Caco-2 (cell line): ENCODE results near the gene ADIG. TPM values are rescaled to one million over a fixed set of nuclear protein-coding genes. Genes with fewer than 3 reads are reported as not detected.

Experiments
- BruUV-seq: library from RNA; stranded (reverse); fragments of 400-500 nt; replicated peaks from 2 replicates; lab custom pipeline; 2021; lab: Mats Ljungman, UMichigan
- CTCF ChIA-PET: fragments of 300-600 bp; sonication (Branson Sonifier 250); formaldehyde crosslinking; loops from one replicate; lab custom pipeline; 2022; ENCODE audit warnings: antibody characterized with exemption; lab: Charles Lee
- POLR2A ChIA-PET: fragments of 300-600 bp; sonication (Branson Sonifier 250); formaldehyde crosslinking; loops from one replicate; lab custom pipeline; 2022; ENCODE audit warnings: antibody characterized with exemption; lab: Charles Lee
- DNase-seq, 2 experiments: peaks; one replicate each; pipeline versions ENCODE4 v3.0.0 to v3.0.0-alpha.2; 2020 to 2022
- H3K27me3 ChIP-seq: replicated peaks from 2 replicates; pipeline ENCODE4 v1.6.0; 2011; ENCODE audit warnings: low read length; ENCODE audit not compliant: control insufficient read depth, insufficient read depth
- H3K36me3 ChIP-seq: 2 replicates; pipeline ENCODE4 v1.5.1; 2011; ENCODE audit warnings: low read length; ENCODE audit not compliant: control insufficient read depth, insufficient read depth
- H3K4me1 ChIP-seq: fragments of 250-450 bp; sonication (Bioruptor Pico); 2 replicates; pipeline ENCODE4 v1.5.1; 2020; ENCODE audit warnings: mild to moderate bottlenecking
- H3K4me3 ChIP-seq: 2 replicates; pipeline ENCODE4 v1.5.1; 2011; ENCODE audit warnings: low read depth, mild to moderate bottlenecking, control low read depth, low read length
- H3K9me3 ChIP-seq: fragments of 250-450 bp; sonication (Bioruptor Pico); 2 replicates; pipeline ENCODE4 v1.5.1; 2020; ENCODE audit warnings: mild to moderate bottlenecking, moderate library complexity
- H3K27ac Mint-ChIP-seq: one replicate; pipeline ENCODE4 v1.8.0; 2022; ENCODE audit warnings: mixed read lengths; ENCODE audit not compliant: unreplicated experiment
- H3K27me3 Mint-ChIP-seq: one replicate; pipeline ENCODE4 v1.8.0; 2022; ENCODE audit warnings: mixed read lengths; ENCODE audit not compliant: insufficient read depth, unreplicated experiment
- H3K36me3 Mint-ChIP-seq: one replicate; pipeline ENCODE4 v1.8.0; 2022; ENCODE audit warnings: mild to moderate bottlenecking, mixed read lengths; ENCODE audit not compliant: insufficient read depth, unreplicated experiment
- H3K4me1 Mint-ChIP-seq: one replicate; pipeline ENCODE4 v1.8.0; 2022; ENCODE audit warnings: low read depth, mixed read lengths; ENCODE audit not compliant: unreplicated experiment
- H3K4me3 Mint-ChIP-seq: one replicate; pipeline ENCODE4 v1.8.0; 2022; ENCODE audit warnings: mild to moderate bottlenecking, moderate library complexity, mixed read lengths; ENCODE audit not compliant: unreplicated experiment
- H3K9me3 Mint-ChIP-seq: one replicate; pipeline ENCODE4 v1.8.0; 2022; ENCODE audit warnings: mixed read lengths; ENCODE audit not compliant: unreplicated experiment
- CTCF ChIP-seq, 2 experiments: fragments of 200-600 bp in 1 of 2; IDR thresholded peaks; 1 replicate in 1 of 2; 2 replicates in 1 of 2; pipeline versions ENCODE4 v1.5.1 to v1.8.0; 2011 to 2022; ENCODE audit warnings: antibody characterized with exemption in 1 of 2, control low read depth in 1 of 2, inconsistent platforms in 1 of 2, low read depth in 1 of 2, low read length in 1 of 2, mild to moderate bottlenecking in 1 of 2, moderate library complexity in 1 of 2; ENCODE audit not compliant: insufficient read depth in 1 of 2, severe bottlenecking in 1 of 2, unreplicated experiment in 1 of 2
- intact Hi-C: fragments of 100-400 bp; cut with micrococcal nuclease; formaldehyde crosslinking; loops from one replicate; pipeline ENCODE4 v1.10.0; 2022; ENCODE audit not compliant: unreplicated experiment
- total RNA-seq: library from RNA; stranded (reverse); gene quantifications from 2 replicates; pipeline ENCODE4 v1.2.3, GENCODE V29; 2022

ADIG gene
- total RNA-seq, 1 experiment from 2014 or later, result not detected

DNA sequence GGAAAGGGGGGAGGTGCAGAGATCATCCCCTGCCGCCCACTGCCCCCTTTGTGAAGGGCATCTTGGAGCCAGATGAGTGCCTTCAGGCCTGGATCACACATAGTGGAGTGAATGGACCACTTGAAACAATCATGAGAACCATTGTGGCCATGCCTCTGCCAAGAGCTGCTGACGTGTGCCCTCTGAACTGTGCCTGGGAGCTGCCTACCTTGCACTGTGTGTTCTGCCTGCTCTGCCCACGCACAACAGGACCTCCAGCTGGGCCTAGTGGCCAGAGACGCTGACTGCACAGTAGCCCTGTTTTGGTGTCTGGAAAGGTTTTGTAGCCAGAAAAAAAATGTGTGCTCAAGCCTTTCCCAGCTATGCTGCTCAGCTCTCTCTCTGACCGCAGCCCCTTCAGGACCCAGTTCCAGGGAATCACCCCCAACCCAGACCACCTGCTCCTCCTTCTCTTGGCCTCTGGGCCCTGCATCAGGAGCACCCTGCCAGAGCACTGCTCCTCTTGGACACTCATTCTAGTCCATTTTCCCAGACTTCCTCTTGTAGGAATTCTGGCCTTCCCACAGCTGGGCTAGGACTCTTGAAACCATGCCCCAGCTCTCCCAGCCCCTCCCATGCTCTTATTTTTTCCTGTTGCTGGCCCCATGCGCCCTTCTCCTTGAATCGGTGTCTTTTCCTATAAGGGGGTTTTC, 1.6 kb upstream of the ADIG start:
- BruUV-seq, result no TSS peak
- peaks cover 1% of the 10 kb centered on the region; the same call in 1 of the 2 replicates for H3K27me3 ChIP-seq
- Mint-ChIP-seq H3K4me3 (no peak overlapping the region), H3K36me3 (peaks cover 31% of the 10 kb centered on the region), H3K4me1 (no peaks in the 10 kb centered on the region), H3K27ac (no peak overlapping the region), H3K9me3 (no peaks in the 10 kb centered on the region), H3K27me3 (no peaks in the 10 kb centered on the region)
- no peak overlapping the region for H3K4me3 ChIP-seq
- no peaks in the 10 kb centered on the region for H3K4me1 ChIP-seq
- intact Hi-C loops, result no loop called here
- no peak for DNase-seq
- H3K36me3 ChIP-seq, result no peaks in the 10 kb centered on the region
- ChIA-PET POLR2A (no interaction called here), CTCF (interaction anchor here (0.6 kb wide), 1 partner anchor 169 kb away, joined by 3 read pairs; the partner anchor contains the start of gene ACTR5)
- TF ChIP-seq CTCF (IDR thresholded peaks at IDR 0.05; ENCODE audit: insufficient read depth in 1 of 2, low read depth in 1 of 2, low read length in 1 of 2, severe bottlenecking in 1 of 2, unreplicated experiment in 1 of 2), result no peak
- no peaks in the 10 kb centered on the region for H3K9me3 ChIP-seq

DNA sequence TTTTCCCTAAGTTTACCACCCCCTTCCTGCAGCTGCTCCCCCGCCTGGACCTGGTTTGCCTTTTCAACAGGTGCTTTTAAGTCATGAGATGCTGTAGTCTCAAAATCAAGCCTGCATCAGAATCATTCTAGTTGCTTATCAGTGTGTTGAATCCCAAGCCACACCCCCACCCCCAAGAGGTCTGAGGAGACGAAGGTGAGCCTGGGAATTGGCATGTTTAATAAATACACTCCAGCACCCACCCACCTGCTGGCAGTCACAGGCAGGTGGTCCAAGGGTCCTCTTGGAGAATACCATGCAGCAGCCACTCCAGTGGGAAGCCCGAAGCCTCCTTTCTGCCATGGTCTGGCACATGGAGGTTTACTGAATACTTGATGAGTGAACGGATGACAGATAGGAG, 1.1 kb upstream of the ADIG start:
- H3K4me1 ChIP-seq, result no peaks in the 10 kb centered on the region
- H3K36me3 ChIP-seq, result no peaks in the 10 kb centered on the region
- no peak overlapping the region for H3K4me3 Mint-ChIP-seq
- H3K4me3 ChIP-seq, result no peak overlapping the region
- no peak for TF ChIP-seq CTCF (IDR thresholded peaks at IDR 0.05; ENCODE audit: insufficient read depth in 1 of 2, low read depth in 1 of 2, low read length in 1 of 2, severe bottlenecking in 1 of 2, unreplicated experiment in 1 of 2)
- CTCF ChIA-PET, result no interaction called here
- DNase-seq, result no peak
- no peaks in the 10 kb centered on the region for H3K9me3 ChIP-seq
- peaks cover 1% of the 10 kb centered on the region; the same call in 1 of the 2 replicates for H3K27me3 ChIP-seq
- POLR2A ChIA-PET, result no interaction called here
- no peak overlapping the region for H3K27ac Mint-ChIP-seq
- H3K36me3 Mint-ChIP-seq, result peaks cover 26% of the 10 kb centered on the region
- H3K9me3 Mint-ChIP-seq, result no peaks in the 10 kb centered on the region
- intact Hi-C loops, result no loop called here
- BruUV-seq, result no TSS peak
- no peaks in the 10 kb centered on the region for H3K4me1 Mint-ChIP-seq
- H3K27me3 Mint-ChIP-seq, result no peaks in the 10 kb centered on the region

- H3K9me3 ChIP-seq, result no peaks in the 10 kb centered on the region
- TF ChIP-seq CTCF (IDR thresholded peaks at IDR 0.05; ENCODE audit: insufficient read depth in 1 of 2, low read depth in 1 of 2, low read length in 1 of 2, severe bottlenecking in 1 of 2, unreplicated experiment in 1 of 2), result no peak
- peaks cover 10% of the 10 kb centered on the region for H3K36me3 Mint-ChIP-seq
- no peak overlapping the region for H3K27ac Mint-ChIP-seq
- ChIA-PET CTCF (no interaction called here), POLR2A (no interaction called here)
- no peaks in the 10 kb centered on the region for H3K4me1 Mint-ChIP-seq
- intact Hi-C loops, result no loop called here
- no peak for DNase-seq
- BruUV-seq, result no TSS peak
- H3K4me3 ChIP-seq, result no peak overlapping the region
- no peaks in the 10 kb centered on the region for H3K9me3 Mint-ChIP-seq
- H3K36me3 ChIP-seq, result no peaks in the 10 kb centered on the region
- H3K27me3 ChIP-seq, result peaks cover 1% of the 10 kb centered on the region; the same call in 1 of the 2 replicates
- no peaks in the 10 kb centered on the region for H3K4me1 ChIP-seq
- no peaks in the 10 kb centered on the region for H3K27me3 Mint-ChIP-seq
- H3K4me3 Mint-ChIP-seq, result no peak overlapping the region
Measured at GRCh38 chr20:38581830-38582358, 897 bp downstream of the ADIG start.
